Immature natural killer cell (primary cell): ENCODE measurements around the gene CST6. TPM values are rescaled to one million over a fixed set of nuclear protein-coding genes. Genes with fewer than 3 reads are reported as not detected.

Source experiments
- DNase-seq, 3 donors: peaks; one replicate each; pipeline ENCODE4 v3.0.0; 2022; ENCODE audit warnings: mixed read lengths in 1 of 3
- H3K27ac Mint-ChIP-seq, 6 donors: one replicate each; pipeline ENCODE4 v1.8.0; 2020; ENCODE audit warnings: mixed read lengths in 6 of 6, mild to moderate bottlenecking in 5 of 6, inconsistent platforms in 4 of 6, moderate library complexity in 3 of 6
- H3K27me3 Mint-ChIP-seq, 3 donors: one replicate each; pipeline ENCODE4 v1.8.0; 2020 to 2021; ENCODE audit warnings: low read depth in 3 of 3, mild to moderate bottlenecking in 3 of 3, mixed read lengths in 3 of 3, moderate library complexity in 3 of 3, inconsistent platforms in 1 of 3
- H3K36me3 Mint-ChIP-seq, 3 donors: one replicate each; pipeline ENCODE4 v1.8.0; 2020; ENCODE audit warnings: mixed read lengths in 3 of 3, inconsistent platforms in 2 of 3, mild to moderate bottlenecking in 2 of 3
- H3K4me1 Mint-ChIP-seq, 2 donors: one replicate each; pipeline ENCODE4 v1.8.0; 2020; ENCODE audit warnings: inconsistent platforms in 2 of 2, mild to moderate bottlenecking in 2 of 2, mixed read lengths in 2 of 2, moderate library complexity in 1 of 2
- H3K4me3 Mint-ChIP-seq, 5 donors: one replicate each; pipeline ENCODE4 v1.8.0; 2020; ENCODE audit warnings: mild to moderate bottlenecking in 5 of 5, mixed read lengths in 5 of 5, inconsistent platforms in 3 of 5, moderate library complexity in 3 of 5
- H3K9me3 Mint-ChIP-seq, 6 donors: one replicate each; pipeline ENCODE4 v1.8.0; 2020; ENCODE audit warnings: mild to moderate bottlenecking in 6 of 6, mixed read lengths in 6 of 6, inconsistent platforms in 4 of 6, moderate library complexity in 3 of 6
- polyA plus RNA-seq, 3 donors: library from polyadenylated mRNA; unstranded; fragments of 300-500 nt; fragmentation: Illumina TruSeq; gene quantifications; one replicate each; pipeline ENCODE4 v1.2.3, GENCODE V29; 2021

Gene CST6
- polyA plus RNA-seq, 3 donors from 2014 or later, result not detected

- Mint-ChIP-seq H3K27me3 (peaks cover 0 to 13% (median 12%) of the 10 kb centered on the region in 3 donors), H3K4me1 (peaks cover 29 to 37% of the 10 kb centered on the region in 2 donors), H3K4me3 (peak within 1 kb of the TSS; percentile 99 to 100 (median 99)), H3K27ac (peak within 1 kb of the TSS; percentile 94 to 99 (median 98)), H3K9me3 (no peaks in the 10 kb centered on the region), H3K36me3 (peaks cover 8 to 26% (median 12%) of the 10 kb centered on the region in 3 donors)
- peak; percentile 95 to 96 (median 96) for DNase-seq
Observed at GRCh38 chr11:66051766-66052663, 40.2 kb downstream of the CST6 start, which contains the start of gene SF3B2. Gene SF3B2, plus strand, starts transcription at chr11:66052364. Its CDS starts 21 bp downstream, at chr11:66052385.

DNA sequence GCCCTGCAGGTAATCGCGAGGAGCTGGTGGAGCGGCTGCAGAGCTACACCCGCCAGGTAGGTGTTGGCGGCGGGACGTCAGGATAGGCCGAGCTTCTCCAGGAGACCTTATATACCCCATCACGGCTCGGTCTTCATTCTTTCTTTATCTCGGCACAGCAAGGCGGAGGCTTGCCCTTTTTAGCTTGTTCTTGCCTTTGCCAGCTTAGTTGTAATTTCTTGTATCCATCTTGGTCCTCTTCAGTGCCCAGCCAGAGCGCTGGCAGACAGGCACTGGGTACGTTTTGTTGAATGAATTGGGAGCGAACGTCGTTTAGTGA, 40.8 kb downstream of the CST6 start:
- H3K4me1 Mint-ChIP-seq, result peaks cover 29 to 37% of the 10 kb centered on the region in 2 donors
- H3K27ac Mint-ChIP-seq, result peak overlapping the region; percentile 94 to 99 (median 98)
- H3K36me3 Mint-ChIP-seq, result peaks cover 12 to 31% (median 13%) of the 10 kb centered on the region in 3 donors
- no peaks in the 10 kb centered on the region for H3K9me3 Mint-ChIP-seq
- peak overlapping the region; percentile 99 to 100 (median 99) for H3K4me3 Mint-ChIP-seq
- DNase-seq, result no peak
- peaks cover 0 to 13% (median 12%) of the 10 kb centered on the region in 3 donors for H3K27me3 Mint-ChIP-seq

- H3K36me3 Mint-ChIP-seq, result peaks cover 17 to 46% (median 19%) of the 10 kb centered on the region in 3 donors
- H3K4me3 Mint-ChIP-seq, result no peak overlapping the region
- no peaks in the 10 kb centered on the region for H3K9me3 Mint-ChIP-seq
- DNase-seq, result no peak
- peaks cover 27 to 39% of the 10 kb centered on the region in 2 donors for H3K4me1 Mint-ChIP-seq
- H3K27ac Mint-ChIP-seq, result peak overlapping the region in 1 of 6 donors; percentile 13
- H3K27me3 Mint-ChIP-seq, result peaks cover 0 to 9% (median 6%) of the 10 kb centered on the region in 3 donors
Observed at GRCh38 chr11:66055021-66055420, 43.2 kb downstream of the CST6 start.

GRCh38 chr11:66056501-66056900, 44.7 kb downstream of the CST6 start:
- Mint-ChIP-seq H3K27ac (no peak overlapping the region), H3K4me3 (no peak overlapping the region), H3K36me3 (peaks cover 27 to 59% (median 28%) of the 10 kb centered on the region in 3 donors), H3K27me3 (peaks cover 0 to 7% (median 6%) of the 10 kb centered on the region in 3 donors), H3K4me1 (peaks cover 19 to 35% of the 10 kb centered on the region in 2 donors), H3K9me3 (no peaks in the 10 kb centered on the region)
- DNase-seq, result no peak

GRCh38 chr11:66059966-66060680, 48.3 kb downstream of the CST6 start:
- H3K4me1 Mint-ChIP-seq, result peaks cover 0 to 23% of the 10 kb centered on the region in 2 donors
- H3K27me3 Mint-ChIP-seq, result peaks cover 0 to 5% (median 0%) of the 10 kb centered on the region in 3 donors
- no peaks in the 10 kb centered on the region for H3K9me3 Mint-ChIP-seq
- no peak for DNase-seq
- H3K4me3 Mint-ChIP-seq, result no peak overlapping the region
- H3K27ac Mint-ChIP-seq, result peak overlapping the region in 1 of 6 donors; percentile 19
- H3K36me3 Mint-ChIP-seq, result peaks cover 41 to 74% (median 48%) of the 10 kb centered on the region in 3 donors

GRCh38 chr11:66061268-66061667, 49.5 kb downstream of the CST6 start:
- Mint-ChIP-seq H3K27ac (peak overlapping the region in 3 of 6 donors; percentile 2 to 63 (median 2)), H3K36me3 (peaks cover 45 to 74% (median 51%) of the 10 kb centered on the region in 3 donors), H3K4me1 (peaks cover 0 to 22% of the 10 kb centered on the region in 2 donors), H3K4me3 (no peak overlapping the region), H3K9me3 (no peaks in the 10 kb centered on the region), H3K27me3 (peaks cover 0 to 5% (median 0%) of the 10 kb centered on the region in 3 donors)
- DNase-seq, result no peak

DNA sequence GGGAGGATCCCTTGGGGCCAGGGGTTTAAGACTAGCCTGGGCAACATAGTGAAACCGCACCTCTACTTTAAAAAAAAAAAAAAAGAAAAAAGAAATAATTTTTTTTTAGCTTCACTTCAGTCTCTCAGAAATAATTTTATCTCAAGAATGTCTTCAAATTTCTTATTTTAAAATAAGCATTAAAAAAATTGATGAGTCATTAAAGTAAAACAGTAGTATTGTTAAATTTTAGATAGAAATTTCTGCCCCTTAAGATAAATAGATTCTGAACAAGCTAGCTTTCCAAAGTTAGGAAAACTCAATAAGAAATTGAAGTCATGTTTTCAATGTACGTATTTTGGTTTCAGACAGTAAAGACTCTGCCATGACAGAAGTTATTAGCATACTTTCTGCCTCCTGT, 50.6 kb downstream of the CST6 start:
- Mint-ChIP-seq H3K4me1 (peaks cover 2 to 28% of the 10 kb centered on the region in 2 donors), H3K27ac (peak overlapping the region in 1 of 6 donors; percentile 9), H3K36me3 (peaks cover 47 to 78% (median 58%) of the 10 kb centered on the region in 3 donors), H3K9me3 (no peaks in the 10 kb centered on the region), H3K4me3 (no peak overlapping the region), H3K27me3 (peaks cover 0 to 5% (median 0%) of the 10 kb centered on the region in 3 donors)
- no peak for DNase-seq

Other genes starting within 250 kb of the CST6 start
- 10 to 100 TPM in 1 of 3 donors, 1 to 10 TPM in 2; 7.6 to 20.8 (median 8.2) TPM for gene AP5B1, start 231.0 kb upstream of the CST6 start, polyA plus RNA-seq
- not detected for gene OVOL1, start 224.9 kb upstream of the CST6 start, polyA plus RNA-seq
- 1 to 10 TPM in 2 of 3 donors, under 1 TPM in 1; 0.30 to 1.7 (median 1.6) TPM for gene SNX32, start 178.0 kb upstream of the CST6 start, polyA plus RNA-seq
- 1,000 to 10,000 TPM; 2,883 to 4,279 (median 3,963) TPM for gene CFL1, start 153.8 kb upstream of the CST6 start, polyA plus RNA-seq
- gene MUS81, start 151.6 kb upstream of the CST6 start, polyA plus RNA-seq, result 10 to 100 TPM; 22.7 to 47.0 (median 32.2) TPM
- gene EFEMP2, start 139.2 kb upstream of the CST6 start, polyA plus RNA-seq, result 1 to 10 TPM; 1.6 to 6.3 (median 3.6) TPM
- gene CTSW, start 132.2 kb upstream of the CST6 start, polyA plus RNA-seq, result 1,000 to 10,000 TPM; 2,066 to 3,052 (median 2,928) TPM
- gene FIBP, start 123.5 kb upstream of the CST6 start, polyA plus RNA-seq, result 100 to 1,000 TPM; 120 to 145 (median 141) TPM
- 100 to 1,000 TPM in 2 of 3 donors, 10 to 100 TPM in 1; 62.9 to 159 (median 142) TPM for gene CCDC85B, start 121.3 kb upstream of the CST6 start, polyA plus RNA-seq
- under 1 TPM; 0.13 to 0.30 (median 0.17) TPM for gene FOSL1, start 111.6 kb upstream of the CST6 start, polyA plus RNA-seq
- gene C11orf68, start 92.9 kb upstream of the CST6 start, polyA plus RNA-seq, result 10 to 100 TPM; 45.7 to 84.5 (median 60.4) TPM
- 100 to 1,000 TPM; 135 to 234 (median 182) TPM for gene DRAP1, start 92.6 kb upstream of the CST6 start, polyA plus RNA-seq
- gene TSGA10IP, start 66.5 kb upstream of the CST6 start, polyA plus RNA-seq, result not detected
- gene SART1, start 50.3 kb upstream of the CST6 start, polyA plus RNA-seq, result 10 to 100 TPM in 2 of 3 donors, 1 to 10 TPM in 1; 7.5 to 53.0 (median 16.1) TPM
- 10 to 100 TPM; 14.0 to 26.0 (median 21.0) TPM for gene EIF1AD, start 9.9 kb upstream of the CST6 start, polyA plus RNA-seq
- 100 to 1,000 TPM; 212 to 366 (median 295) TPM for gene BANF1, start 9.5 kb upstream of the CST6 start, polyA plus RNA-seq
- 10 to 100 TPM; 17.2 to 41.1 (median 20.8) TPM for gene CATSPER1, start 14.5 kb downstream of the CST6 start, polyA plus RNA-seq
- not detected for gene GAL3ST3, start 37.2 kb downstream of the CST6 start, polyA plus RNA-seq
- gene SF3B2, start 40.4 kb downstream of the CST6 start, polyA plus RNA-seq, result 100 to 1,000 TPM in 1 of 3 donors, 10 to 100 TPM in 2; 71.7 to 141 (median 76.7) TPM
- 10 to 100 TPM; 10.0 to 72.3 (median 23.9) TPM for gene PACS1, start 58.3 kb downstream of the CST6 start, polyA plus RNA-seq
- gene KLC2, start 245.7 kb downstream of the CST6 start, polyA plus RNA-seq, result 1 to 10 TPM; 1.6 to 7.1 (median 3.9) TPM